Measurements from ENCODE around the gene AHR. TPM values are rescaled to one million over a fixed set of nuclear protein-coding genes. Genes with fewer than 3 reads are reported as not detected.
"Not testable (repeated sequence)": the region's sequence is repeated elsewhere in the genome, so short reads cannot be mapped to it uniquely, and the experiment has no call there.

The AHR gene
- polyA plus RNA-seq, 2 donors: 4.7 to 7.8 TPM

- not testable (repeated sequence) for H3K27me3 ChIP-seq (ENCODE audit: control insufficient read depth in 1 of 2, insufficient read depth in 2 of 2, low read length in 2 of 2); H3K4me3 ChIP-seq (ENCODE audit: low read depth in 1 of 2, low read length in 2 of 2); H3K36me3 ChIP-seq (ENCODE audit: control insufficient read depth in 2 of 2, insufficient read depth in 2 of 2, low read length in 1 of 2); H3K27ac ChIP-seq (ENCODE audit: low read depth in 2 of 2, low read length in 1 of 2); H3K4me1 ChIP-seq (ENCODE audit: control insufficient read depth in 2 of 2, insufficient read depth in 2 of 2, low read length in 1 of 2); H3K9me3 ChIP-seq (ENCODE audit: control insufficient read depth in 2 of 2, insufficient read depth in 1 of 2, low read depth in 1 of 2, low read length in 1 of 2)
- WGBS, 2 donors: 74 to 80% methylated on average over 8 of the region's 8 CpGs
Measured at GRCh38 chr7:17382408-17383354, 84.2 kb downstream of the AHR start.

- H3K9me3 ChIP-seq (ENCODE audit: control insufficient read depth in 2 of 2, insufficient read depth in 1 of 2, low read depth in 1 of 2, low read length in 1 of 2): no peaks in the 10 kb centered on the region
- no peaks in the 10 kb centered on the region for H3K36me3 ChIP-seq (ENCODE audit: control insufficient read depth in 2 of 2, insufficient read depth in 2 of 2, low read length in 1 of 2)
- H3K4me3 ChIP-seq (ENCODE audit: low read depth in 1 of 2, low read length in 2 of 2): no peak overlapping the region
- no peak overlapping the region for H3K27ac ChIP-seq (ENCODE audit: low read depth in 2 of 2, low read length in 1 of 2)
- H3K27me3 ChIP-seq (ENCODE audit: control insufficient read depth in 1 of 2, insufficient read depth in 2 of 2, low read length in 2 of 2): no peaks in the 10 kb centered on the region
- no peaks in the 10 kb centered on the region for H3K4me1 ChIP-seq (ENCODE audit: control insufficient read depth in 2 of 2, insufficient read depth in 2 of 2, low read length in 1 of 2)
- WGBS, 2 donors: 81 to 89% methylated on average over 1 of the region's 1 CpG
Measured at GRCh38 chr7:17384400-17384799, 85.9 kb downstream of the AHR start.

- no peaks in the 10 kb centered on the region for H3K36me3 ChIP-seq (ENCODE audit: control insufficient read depth in 2 of 2, insufficient read depth in 2 of 2, low read length in 1 of 2)
- H3K4me3 ChIP-seq (ENCODE audit: low read depth in 1 of 2, low read length in 2 of 2): no peak overlapping the region
- no peaks in the 10 kb centered on the region for H3K4me1 ChIP-seq (ENCODE audit: control insufficient read depth in 2 of 2, insufficient read depth in 2 of 2, low read length in 1 of 2)
- no peaks in the 10 kb centered on the region for H3K27me3 ChIP-seq (ENCODE audit: control insufficient read depth in 1 of 2, insufficient read depth in 2 of 2, low read length in 2 of 2)
- no peak overlapping the region for H3K27ac ChIP-seq (ENCODE audit: low read depth in 2 of 2, low read length in 1 of 2)
- H3K9me3 ChIP-seq (ENCODE audit: control insufficient read depth in 2 of 2, insufficient read depth in 1 of 2, low read depth in 1 of 2, low read length in 1 of 2): no peaks in the 10 kb centered on the region
Measured at GRCh38 chr7:17385612-17386011, 87.2 kb downstream of the AHR start.

GRCh38 chr7:17390392-17390791 lies 91.9 kb downstream of the AHR start:
- H3K4me1 ChIP-seq (ENCODE audit: control insufficient read depth in 2 of 2, insufficient read depth in 2 of 2, low read length in 1 of 2): no peaks in the 10 kb centered on the region
- H3K4me3 ChIP-seq (ENCODE audit: low read depth in 1 of 2, low read length in 2 of 2): no peak overlapping the region
- no peak overlapping the region for H3K27ac ChIP-seq (ENCODE audit: low read depth in 2 of 2, low read length in 1 of 2)
- H3K9me3 ChIP-seq (ENCODE audit: control insufficient read depth in 2 of 2, insufficient read depth in 1 of 2, low read depth in 1 of 2, low read length in 1 of 2): peaks cover 0 to 3% of the 10 kb centered on the region in 2 donors
- WGBS, 2 donors: 55 to 62% methylated on average over 4 of the region's 4 CpGs
- no peaks in the 10 kb centered on the region for H3K27me3 ChIP-seq (ENCODE audit: control insufficient read depth in 1 of 2, insufficient read depth in 2 of 2, low read length in 2 of 2)
- no peaks in the 10 kb centered on the region for H3K36me3 ChIP-seq (ENCODE audit: control insufficient read depth in 2 of 2, insufficient read depth in 2 of 2, low read length in 1 of 2)

- 95 to 97% methylated on average over 2 of the region's 2 CpGs for WGBS, 2 donors
- no peaks in the 10 kb centered on the region for H3K36me3 ChIP-seq (ENCODE audit: control insufficient read depth in 2 of 2, insufficient read depth in 2 of 2, low read length in 1 of 2)
- H3K9me3 ChIP-seq (ENCODE audit: control insufficient read depth in 2 of 2, insufficient read depth in 1 of 2, low read depth in 1 of 2, low read length in 1 of 2): peaks cover 0 to 3% of the 10 kb centered on the region in 2 donors
- H3K4me1 ChIP-seq (ENCODE audit: control insufficient read depth in 2 of 2, insufficient read depth in 2 of 2, low read length in 1 of 2): no peaks in the 10 kb centered on the region
- no peak overlapping the region for H3K4me3 ChIP-seq (ENCODE audit: low read depth in 1 of 2, low read length in 2 of 2)
- H3K27me3 ChIP-seq (ENCODE audit: control insufficient read depth in 1 of 2, insufficient read depth in 2 of 2, low read length in 2 of 2): no peaks in the 10 kb centered on the region
- H3K27ac ChIP-seq (ENCODE audit: low read depth in 2 of 2, low read length in 1 of 2): no peak overlapping the region
Measured at GRCh38 chr7:17391366-17391765, 92.9 kb downstream of the AHR start.

- Histone ChIP-seq H3K36me3 (ENCODE audit: control insufficient read depth in 2 of 2, insufficient read depth in 2 of 2, low read length in 1 of 2) (no peaks in the 10 kb centered on the region), H3K27ac (ENCODE audit: low read depth in 2 of 2, low read length in 1 of 2) (no peak overlapping the region), H3K4me3 (ENCODE audit: low read depth in 1 of 2, low read length in 2 of 2) (no peak overlapping the region), H3K4me1 (ENCODE audit: control insufficient read depth in 2 of 2, insufficient read depth in 2 of 2, low read length in 1 of 2) (no peaks in the 10 kb centered on the region), H3K9me3 (ENCODE audit: control insufficient read depth in 2 of 2, insufficient read depth in 1 of 2, low read depth in 1 of 2, low read length in 1 of 2) (peaks cover 0 to 3% of the 10 kb centered on the region in 2 donors), H3K27me3 (ENCODE audit: control insufficient read depth in 1 of 2, insufficient read depth in 2 of 2, low read length in 2 of 2) (no peaks in the 10 kb centered on the region)
- WGBS, 2 donors: 73 to 90% methylated on average over 1 of the region's 1 CpG
Measured at GRCh38 chr7:17392846-17393245, 94.4 kb downstream of the AHR start.

GRCh38 chr7:17394563-17394962 lies 96.1 kb downstream of the AHR start:
- WGBS, 2 donors: 72 to 89% methylated on average over 4 of the region's 4 CpGs
- H3K4me1 ChIP-seq (ENCODE audit: control insufficient read depth in 2 of 2, insufficient read depth in 2 of 2, low read length in 1 of 2); H3K9me3 ChIP-seq (ENCODE audit: control insufficient read depth in 2 of 2, insufficient read depth in 1 of 2, low read depth in 1 of 2, low read length in 1 of 2); H3K27ac ChIP-seq (ENCODE audit: low read depth in 2 of 2, low read length in 1 of 2); H3K4me3 ChIP-seq (ENCODE audit: low read depth in 1 of 2, low read length in 2 of 2); H3K36me3 ChIP-seq (ENCODE audit: control insufficient read depth in 2 of 2, insufficient read depth in 2 of 2, low read length in 1 of 2); H3K27me3 ChIP-seq (ENCODE audit: control insufficient read depth in 1 of 2, insufficient read depth in 2 of 2, low read length in 2 of 2): not testable (repeated sequence)

All from esophagus (tissue), 2 donors.